ENCODE data around the gene BICRAL. TPM values are rescaled to one million over a fixed set of nuclear protein-coding genes. Genes with fewer than 3 reads are reported as not detected.
"Not testable (repeated sequence)": the region's sequence is repeated elsewhere in the genome, so short reads cannot be mapped to it uniquely, and the experiment has no call there.

Gene BICRAL
- total RNA-seq, 1 donor from 2014 or later: 12.9 TPM

DNA sequence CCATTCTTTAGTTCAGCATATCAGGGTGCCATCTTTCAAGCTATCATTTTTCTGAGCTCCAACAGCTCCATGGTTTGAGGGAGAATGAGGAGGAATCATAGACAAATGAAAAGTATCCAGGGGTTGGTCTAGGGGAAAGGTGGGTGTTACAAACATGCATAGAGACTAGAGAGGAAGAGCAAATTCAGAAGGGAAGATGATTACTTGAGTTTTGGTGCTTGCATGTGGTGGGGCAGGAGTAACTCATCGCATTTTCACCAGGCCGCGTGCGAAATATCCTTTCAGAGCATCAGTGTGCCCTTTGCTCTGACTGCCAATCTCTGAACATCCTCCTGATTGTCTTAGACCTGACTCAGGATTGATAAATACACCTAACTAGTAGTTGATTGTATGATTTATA is 7.7 kb upstream of the BICRAL start:
- Mint-ChIP-seq H3K27me3 (no peaks in the 10 kb centered on the region), H3K4me3 (peak overlapping the region; percentile 83), H3K4me1 (peaks cover 64% of the 10 kb centered on the region), H3K27ac (peak overlapping the region; percentile 96), H3K36me3 (ENCODE audit: low read depth) (peaks cover 12% of the 10 kb centered on the region), H3K9me3 (no peaks in the 10 kb centered on the region)
- intact Hi-C loops (cut with micrococcal nuclease): loop anchor here (5.0 kb wide), 1 partner anchor 207 kb away; no protein-coding TSS in a partner anchor
- peak; percentile 76 for DNase-seq

DNA sequence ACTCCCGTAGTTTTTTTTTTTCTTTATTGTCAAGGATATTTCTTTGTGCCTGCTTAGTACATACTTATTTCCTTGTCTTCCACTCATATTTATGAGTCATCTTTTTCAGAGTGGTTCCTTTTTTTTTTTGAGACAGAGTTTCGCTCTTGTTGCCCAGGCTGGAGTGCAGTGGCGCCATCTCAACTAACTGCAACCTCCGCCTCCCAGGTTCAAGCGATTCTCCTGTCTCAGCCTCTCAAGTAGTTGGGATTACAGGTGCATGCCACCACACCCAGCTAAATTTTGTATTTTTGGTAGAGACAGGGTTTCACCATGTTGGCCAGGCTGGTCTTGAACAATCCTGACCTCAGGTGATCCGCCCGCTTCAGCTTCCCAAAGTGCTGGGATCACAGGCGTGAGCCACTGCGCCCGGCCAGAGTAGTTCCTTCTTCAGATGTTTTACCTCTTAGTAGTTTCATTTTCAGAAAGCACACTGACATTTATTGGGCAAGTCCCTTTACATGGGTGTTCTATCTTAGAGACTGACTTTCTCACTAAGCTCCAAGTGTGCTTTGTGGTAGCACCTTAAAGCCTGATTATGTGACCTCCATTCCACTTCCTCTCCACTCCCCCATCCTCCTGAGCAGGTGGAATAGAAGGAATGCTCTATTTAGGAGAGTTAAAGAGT is 6.9 kb upstream of the BICRAL start:
- peak overlapping the region; percentile 96 for H3K27ac Mint-ChIP-seq
- peaks cover 60% of the 10 kb centered on the region for H3K4me1 Mint-ChIP-seq
- H3K9me3 Mint-ChIP-seq; H3K36me3 Mint-ChIP-seq (ENCODE audit: low read depth); H3K27me3 Mint-ChIP-seq: not testable (repeated sequence)
- DNase-seq: peak; percentile 88
- peak overlapping the region; percentile 83 for H3K4me3 Mint-ChIP-seq
- intact Hi-C loops (cut with micrococcal nuclease): loop anchor here (5.0 kb wide), 2 partner anchors 37 to 208 kb away; no protein-coding TSS in a partner anchor

DNA sequence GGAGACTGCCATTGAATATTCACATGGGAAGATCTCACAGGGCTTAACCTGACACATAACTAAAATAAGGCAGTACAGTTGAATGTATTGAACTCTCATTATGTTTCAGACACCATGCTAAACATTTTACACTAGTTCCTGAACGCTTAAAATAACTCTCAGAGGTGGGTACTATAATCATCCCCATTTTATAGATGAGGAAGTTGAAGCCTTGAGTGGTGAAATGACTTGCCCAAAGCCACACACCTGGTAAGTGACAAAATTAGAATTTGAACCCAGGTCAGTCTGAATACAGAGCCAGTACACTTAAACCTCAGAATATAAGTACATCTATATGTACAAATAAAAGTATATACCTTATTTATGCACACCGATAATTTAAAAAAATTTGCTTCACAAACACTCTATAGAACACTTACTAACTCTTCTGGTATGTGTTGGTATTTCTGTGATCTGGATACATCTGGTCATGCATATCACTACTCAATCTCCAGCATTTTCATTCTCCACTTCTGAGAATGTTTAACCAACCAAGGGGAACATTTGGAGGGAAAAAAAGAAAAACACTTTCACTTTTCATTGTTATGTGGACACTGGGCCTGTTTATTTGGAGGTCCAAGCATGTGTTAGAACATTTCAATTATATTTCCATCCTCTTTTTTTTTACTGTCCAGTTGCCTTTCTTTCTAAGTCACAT is 4.6 kb upstream of the BICRAL start:
- peak overlapping the region; percentile 33 for H3K4me3 Mint-ChIP-seq
- H3K36me3 Mint-ChIP-seq (ENCODE audit: low read depth): peaks cover 5% of the 10 kb centered on the region
- intact Hi-C loops (cut with micrococcal nuclease): loop anchor here (5.0 kb wide), 1 partner anchor 35 kb away; no protein-coding TSS in a partner anchor
- peak overlapping the region; percentile 77 for H3K27ac Mint-ChIP-seq
- H3K27me3 Mint-ChIP-seq: no peaks in the 10 kb centered on the region
- H3K4me1 Mint-ChIP-seq: peaks cover 53% of the 10 kb centered on the region
- H3K9me3 Mint-ChIP-seq: no peaks in the 10 kb centered on the region
- no peak for DNase-seq

DNA sequence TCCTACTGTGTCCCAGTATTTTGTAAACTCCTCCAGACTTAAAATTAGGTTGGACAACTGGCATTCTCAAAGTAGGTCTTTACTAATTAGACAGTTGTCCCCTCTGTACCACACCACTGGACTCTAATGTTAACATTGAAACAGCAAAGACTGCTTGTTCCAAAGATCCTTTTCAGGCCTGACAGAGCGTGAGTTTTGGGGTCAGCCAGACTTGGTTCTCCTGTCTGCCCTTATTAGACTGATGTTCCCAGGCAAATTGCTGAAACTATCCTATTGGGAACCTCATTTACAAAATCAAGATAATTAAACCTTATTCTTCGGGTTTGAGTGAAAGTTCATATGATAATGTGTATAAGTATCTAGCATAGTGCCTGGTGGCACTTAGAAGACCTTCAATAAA is 3.7 kb upstream of the BICRAL start:
- intact Hi-C loops (cut with micrococcal nuclease): loop anchor here (5.0 kb wide), 1 partner anchor 34 kb away; no protein-coding TSS in a partner anchor
- no peaks in the 10 kb centered on the region for H3K9me3 Mint-ChIP-seq
- no peak overlapping the region for H3K4me3 Mint-ChIP-seq
- peaks cover 48% of the 10 kb centered on the region for H3K4me1 Mint-ChIP-seq
- no peak overlapping the region for H3K27ac Mint-ChIP-seq
- no peak for DNase-seq
- peaks cover 4% of the 10 kb centered on the region for H3K36me3 Mint-ChIP-seq (ENCODE audit: low read depth)
- no peaks in the 10 kb centered on the region for H3K27me3 Mint-ChIP-seq

DNA sequence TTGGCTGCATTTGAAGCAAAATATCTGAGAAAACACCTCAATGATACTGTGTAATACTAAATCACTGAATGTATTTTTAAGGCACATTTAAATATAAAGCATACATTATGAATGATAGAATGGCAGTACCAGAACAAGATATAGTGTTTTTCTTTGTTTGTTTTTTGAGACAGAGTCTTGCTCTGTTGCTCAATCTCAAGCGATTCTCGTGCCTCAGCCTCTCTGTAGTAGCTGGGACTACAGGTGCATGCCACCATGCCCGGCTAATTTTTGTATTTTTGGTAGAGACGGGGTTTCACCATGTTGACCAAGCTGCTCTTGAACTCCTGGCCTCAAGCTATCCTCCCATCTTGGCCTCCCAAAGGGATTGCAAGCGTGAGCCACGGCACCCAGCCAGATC is 2.3 kb upstream of the BICRAL start:
- no peaks in the 10 kb centered on the region for H3K27me3 Mint-ChIP-seq
- no peaks in the 10 kb centered on the region for H3K9me3 Mint-ChIP-seq
- H3K36me3 Mint-ChIP-seq (ENCODE audit: low read depth): peaks cover 14% of the 10 kb centered on the region
- intact Hi-C loops (cut with micrococcal nuclease): loop anchor here (5.0 kb wide), 1 partner anchor 33 kb away; no protein-coding TSS in a partner anchor
- H3K27ac Mint-ChIP-seq: no peak overlapping the region
- DNase-seq: no peak
- H3K4me1 Mint-ChIP-seq: peaks cover 43% of the 10 kb centered on the region
- no peak overlapping the region for H3K4me3 Mint-ChIP-seq

DNA sequence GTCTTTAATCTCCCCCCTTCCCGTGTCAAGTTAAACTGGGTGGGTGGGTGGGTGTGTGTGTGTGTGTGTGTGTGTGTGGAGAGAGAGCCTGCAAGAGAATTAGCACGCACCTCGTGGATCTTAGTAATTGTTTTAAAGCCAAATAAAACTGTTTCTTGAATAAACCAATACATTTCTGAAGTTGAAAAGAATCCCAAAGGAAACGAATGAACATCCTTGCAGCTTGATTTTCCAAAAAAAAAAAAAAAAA is 381 bp upstream of the BICRAL start:
- intact Hi-C loops (cut with micrococcal nuclease): no loop called here
- H3K27me3 Mint-ChIP-seq: no peaks in the 10 kb centered on the region
- peaks cover 41% of the 10 kb centered on the region for H3K4me1 Mint-ChIP-seq
- peaks cover 19% of the 10 kb centered on the region for H3K36me3 Mint-ChIP-seq (ENCODE audit: low read depth)
- no peaks in the 10 kb centered on the region for H3K9me3 Mint-ChIP-seq
- peak overlapping the region; percentile 87 for H3K4me3 Mint-ChIP-seq
- H3K27ac Mint-ChIP-seq: peak overlapping the region; percentile 93
- no peak for DNase-seq

DNA sequence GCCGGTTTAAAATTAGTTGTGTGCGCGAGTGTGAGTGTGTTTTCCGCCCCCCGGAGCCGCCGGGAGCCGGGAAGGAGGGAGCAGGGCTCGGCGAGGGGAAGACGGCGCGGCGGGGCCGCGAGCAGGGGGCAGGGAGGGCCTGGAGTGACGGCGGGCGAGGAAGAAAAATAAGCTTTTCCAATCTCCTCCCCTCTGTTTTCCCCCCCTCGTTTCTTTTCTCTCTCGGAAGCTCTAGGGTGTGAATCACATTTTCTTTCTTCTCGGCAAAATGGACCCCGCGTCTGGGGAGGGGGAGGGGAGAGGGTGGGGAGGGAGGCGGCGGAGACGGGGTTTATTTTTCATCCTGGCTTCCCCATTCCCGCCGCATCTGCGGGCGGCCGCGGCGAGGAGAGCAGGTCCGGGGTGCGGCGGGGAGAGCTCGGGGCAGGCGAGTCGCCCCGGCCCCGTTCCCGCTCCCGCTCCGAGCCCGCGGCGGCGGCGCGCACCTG is 881 bp downstream of the BICRAL start:
- peaks cover 29% of the 10 kb centered on the region for H3K4me1 Mint-ChIP-seq
- H3K36me3 Mint-ChIP-seq (ENCODE audit: low read depth): peaks cover 16% of the 10 kb centered on the region
- peak overlapping the region; percentile 96 for H3K27ac Mint-ChIP-seq
- no peaks in the 10 kb centered on the region for H3K27me3 Mint-ChIP-seq
- H3K4me3 Mint-ChIP-seq: peak overlapping the region; percentile 87
- peak; percentile 88 for DNase-seq
- intact Hi-C loops (cut with micrococcal nuclease): loop anchor here (1.0 to 2.0 kb wide), 4 partner anchors 11 to 108 kb away; partner anchors contain the start of genes RPL7L1 and TBCC
- H3K9me3 Mint-ChIP-seq: no peaks in the 10 kb centered on the region

DNA sequence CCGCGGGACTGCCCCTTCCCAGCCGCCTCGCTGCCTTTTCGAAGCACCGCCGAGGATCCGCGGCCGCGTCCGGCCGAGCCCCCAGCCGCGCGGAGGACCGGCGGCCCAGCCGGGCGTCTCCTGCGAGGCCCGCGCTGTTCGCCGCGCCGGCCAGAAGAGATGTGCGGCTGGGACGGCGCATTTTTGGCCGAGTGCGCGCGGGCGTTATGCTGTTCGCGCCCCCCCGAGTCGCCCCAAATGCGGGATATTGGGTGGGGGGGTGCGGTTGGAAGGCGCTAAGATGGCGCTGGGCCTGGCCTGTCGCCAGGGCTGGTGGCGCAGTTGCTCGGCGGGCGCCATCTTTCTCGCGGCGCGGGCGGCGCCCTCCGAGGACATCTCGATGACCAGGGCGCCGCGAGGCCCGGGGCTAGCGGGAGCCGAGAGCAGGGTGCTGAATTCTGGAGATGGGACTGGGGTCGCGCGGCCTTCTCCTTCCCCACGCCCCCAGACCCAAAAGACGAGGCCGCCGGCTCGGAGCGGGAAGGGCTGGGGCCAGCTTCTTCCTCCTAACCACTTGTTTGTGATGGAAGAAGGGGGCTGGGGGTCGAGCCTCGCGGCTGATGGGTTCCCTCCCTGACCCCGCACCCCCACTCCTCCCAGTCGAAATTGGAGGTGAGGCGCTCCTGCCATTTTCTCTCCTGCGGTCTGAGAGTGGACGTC is 1.5 kb downstream of the BICRAL start:
- intact Hi-C loops (cut with micrococcal nuclease): loop anchor here (1.0 to 2.0 kb wide), 2 partner anchors 96 to 107 kb away; partner anchors contain the start of gene RPL7L1
- peaks cover 27% of the 10 kb centered on the region for H3K4me1 Mint-ChIP-seq
- peak; percentile 92 for DNase-seq
- peaks cover 17% of the 10 kb centered on the region for H3K36me3 Mint-ChIP-seq (ENCODE audit: low read depth)
- no peaks in the 10 kb centered on the region for H3K9me3 Mint-ChIP-seq
- peak overlapping the region; percentile 98 for H3K27ac Mint-ChIP-seq
- H3K4me3 Mint-ChIP-seq: no peak overlapping the region
- H3K27me3 Mint-ChIP-seq: no peaks in the 10 kb centered on the region

DNA sequence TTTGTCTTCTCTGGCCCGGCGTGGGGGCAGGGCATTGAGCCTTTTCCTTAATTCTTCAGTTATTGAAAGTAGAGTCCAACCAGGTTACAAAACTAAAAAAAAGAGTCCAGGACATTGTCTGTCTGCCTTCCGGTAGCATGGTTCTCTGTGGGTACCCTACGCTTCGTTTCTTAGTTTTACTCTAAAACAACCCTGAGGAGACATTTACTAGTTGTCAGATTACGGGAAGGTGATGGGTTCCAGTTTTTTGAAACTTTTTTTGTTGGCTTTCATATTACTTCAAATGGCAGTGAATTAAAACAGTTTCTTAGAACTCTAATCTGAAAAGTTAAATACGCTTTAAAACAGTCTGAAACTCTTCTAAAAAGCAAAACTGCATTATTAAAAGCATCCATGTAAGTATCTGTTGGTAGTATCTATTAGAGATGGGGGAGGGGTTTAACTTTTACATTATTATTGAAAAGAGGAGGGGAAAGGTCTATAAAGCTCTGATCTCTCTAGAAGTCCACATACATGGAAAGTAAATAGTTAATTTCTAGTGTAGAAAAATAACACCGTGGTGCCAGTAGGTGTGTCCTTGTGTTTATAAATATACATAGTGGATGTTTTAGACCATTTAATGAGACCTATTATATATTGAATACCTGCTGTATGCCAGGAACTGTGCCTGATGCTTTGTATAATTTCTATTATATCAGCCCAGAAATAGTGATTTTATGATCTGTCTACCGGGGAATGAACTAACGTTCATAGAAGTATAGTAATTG is 2.2 kb downstream of the BICRAL start:
- no peak overlapping the region for H3K4me3 Mint-ChIP-seq
- intact Hi-C loops (cut with micrococcal nuclease): loop anchor here (1.0 to 2.0 kb wide), 2 partner anchors 95 to 107 kb away; partner anchors contain the start of gene RPL7L1
- no peaks in the 10 kb centered on the region for H3K9me3 Mint-ChIP-seq
- H3K36me3 Mint-ChIP-seq (ENCODE audit: low read depth): peaks cover 21% of the 10 kb centered on the region
- H3K4me1 Mint-ChIP-seq: peaks cover 31% of the 10 kb centered on the region
- no peak for DNase-seq
- peak overlapping the region; percentile 98 for H3K27ac Mint-ChIP-seq
- no peaks in the 10 kb centered on the region for H3K27me3 Mint-ChIP-seq

DNA sequence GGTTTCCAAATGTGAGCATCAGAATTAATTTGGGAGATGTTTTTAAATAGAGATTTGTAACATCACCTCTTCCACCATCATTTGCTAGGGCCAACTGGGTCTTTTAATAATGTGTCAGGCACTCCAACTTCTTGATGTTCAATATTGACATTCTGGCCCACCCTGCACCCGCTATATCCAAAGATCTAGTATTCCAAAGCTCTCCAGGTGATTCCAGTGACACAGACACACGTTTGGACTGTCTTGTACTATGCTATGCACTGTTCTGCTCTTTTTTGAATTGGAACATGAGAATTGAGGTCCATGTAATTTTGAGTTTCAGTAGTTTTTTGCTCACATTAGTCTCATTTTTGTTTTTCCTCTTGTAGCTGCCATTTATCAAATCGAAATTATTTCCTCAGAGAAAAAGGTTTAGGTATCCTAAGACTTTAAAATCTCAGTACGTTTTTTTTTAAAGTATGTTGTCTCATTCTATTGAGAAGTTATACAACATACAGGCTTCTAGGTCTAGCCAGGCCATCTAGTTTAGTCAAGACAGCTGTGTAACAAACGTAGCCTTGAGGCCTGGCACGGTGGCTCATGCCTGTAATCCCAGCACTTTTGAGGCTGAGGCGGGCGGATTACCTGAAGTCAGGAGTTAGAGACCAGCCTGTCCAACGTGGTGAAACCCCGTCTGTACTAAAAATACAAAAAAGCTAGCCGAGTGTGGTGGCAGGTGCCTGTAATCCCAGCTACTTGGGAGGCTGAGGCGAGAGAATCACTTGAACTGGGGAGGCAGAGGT is 3.1 kb downstream of the BICRAL start:
- no peaks in the 10 kb centered on the region for H3K9me3 Mint-ChIP-seq
- H3K27ac Mint-ChIP-seq: peak overlapping the region; percentile 98
- H3K27me3 Mint-ChIP-seq: no peaks in the 10 kb centered on the region
- no peak for DNase-seq
- intact Hi-C loops (cut with micrococcal nuclease): no loop called here
- peaks cover 23% of the 10 kb centered on the region for H3K36me3 Mint-ChIP-seq (ENCODE audit: low read depth)
- no peak overlapping the region for H3K4me3 Mint-ChIP-seq
- H3K4me1 Mint-ChIP-seq: peaks cover 36% of the 10 kb centered on the region

DNA sequence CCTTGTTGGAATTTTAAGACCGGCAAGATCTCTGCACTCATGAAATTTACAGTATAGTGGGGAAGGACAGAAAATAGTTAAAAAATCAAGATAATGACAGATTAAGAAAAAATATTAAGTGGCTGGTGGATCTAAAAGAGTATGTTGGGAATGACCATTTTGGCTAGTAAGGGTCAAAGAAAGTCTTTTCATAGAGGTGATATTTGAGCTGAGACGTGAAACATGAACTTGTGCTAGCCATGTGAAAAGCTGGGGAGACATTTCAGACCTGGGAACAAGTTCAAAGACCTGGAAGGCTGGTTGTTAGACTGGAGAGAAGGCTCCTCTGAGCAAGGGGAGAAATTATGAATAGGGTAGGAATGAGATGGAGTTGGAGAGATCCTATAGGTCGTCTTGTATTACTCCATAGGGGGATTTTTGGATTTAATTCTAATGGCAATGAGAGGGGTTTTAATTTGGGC is 4.7 kb downstream of the BICRAL start:
- H3K4me3 Mint-ChIP-seq: no peak overlapping the region
- H3K27ac Mint-ChIP-seq: no peak overlapping the region
- no peaks in the 10 kb centered on the region for H3K27me3 Mint-ChIP-seq
- no peaks in the 10 kb centered on the region for H3K9me3 Mint-ChIP-seq
- peaks cover 31% of the 10 kb centered on the region for H3K36me3 Mint-ChIP-seq (ENCODE audit: low read depth)
- H3K4me1 Mint-ChIP-seq: peaks cover 35% of the 10 kb centered on the region
- DNase-seq: no peak
- intact Hi-C loops (cut with micrococcal nuclease): no loop called here

DNA sequence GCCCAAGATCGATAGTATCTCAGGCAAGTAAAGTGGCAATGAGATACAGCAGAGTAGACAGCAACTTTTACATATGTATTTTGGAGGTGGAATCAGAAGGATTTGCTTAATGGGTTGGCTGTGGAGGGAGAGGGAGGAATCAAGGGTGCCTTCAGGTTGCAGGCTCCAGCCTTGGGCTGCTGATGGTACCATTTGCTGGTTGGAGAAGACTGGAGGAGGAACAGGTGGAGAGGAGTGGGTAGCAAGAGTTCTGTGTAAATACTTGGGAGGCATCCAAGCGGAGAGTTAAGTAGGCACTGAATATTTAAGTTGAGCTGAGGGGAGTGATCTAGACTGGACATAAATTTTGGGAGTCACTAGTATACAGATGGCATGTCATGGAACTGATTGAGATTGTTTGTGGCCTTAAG is 5.2 kb downstream of the BICRAL start:
- Mint-ChIP-seq H3K4me3 (no peak overlapping the region), H3K27me3 (no peaks in the 10 kb centered on the region), H3K36me3 (ENCODE audit: low read depth) (peaks cover 31% of the 10 kb centered on the region), H3K4me1 (peaks cover 35% of the 10 kb centered on the region), H3K27ac (no peak overlapping the region), H3K9me3 (no peaks in the 10 kb centered on the region)
- DNase-seq: no peak
- intact Hi-C loops (cut with micrococcal nuclease): no loop called here

DNA sequence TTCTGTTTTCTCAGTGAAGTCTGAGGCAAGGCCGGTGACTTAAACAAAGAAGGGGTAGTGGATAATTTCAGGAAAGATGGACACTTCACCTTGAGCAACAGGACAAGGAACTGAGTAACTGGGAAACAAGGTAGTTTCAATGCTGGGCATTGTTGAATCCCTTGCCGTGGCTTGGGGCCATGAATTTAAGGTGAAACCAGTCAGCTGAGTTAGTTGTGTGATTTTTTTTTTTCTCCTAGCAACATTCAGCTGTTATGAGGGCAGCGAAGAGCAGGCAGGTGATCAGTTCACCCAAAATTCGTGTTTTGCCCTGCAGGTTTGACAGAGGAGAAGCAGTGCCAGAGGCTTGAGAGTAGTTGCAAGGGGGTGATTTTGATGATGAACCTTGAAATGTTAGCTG is 6.8 kb downstream of the BICRAL start:
- Mint-ChIP-seq H3K27me3 (no peaks in the 10 kb centered on the region), H3K36me3 (ENCODE audit: low read depth) (peaks cover 28% of the 10 kb centered on the region), H3K27ac (no peak overlapping the region), H3K4me3 (no peak overlapping the region), H3K4me1 (peaks cover 35% of the 10 kb centered on the region), H3K9me3 (no peaks in the 10 kb centered on the region)
- intact Hi-C loops (cut with micrococcal nuclease): no loop called here
- no peak for DNase-seq

Measured in activated CD4-positive, alpha-beta T cell treated with anti-CD3 and anti-CD28 coated beads, Interleukin-2, amount 10 ng/mL, durations not matched to agents 24 days and 14 days (primary cell).